Measurements from ENCODE around the gene VPS37C. TPM values are rescaled to one million over a fixed set of nuclear protein-coding genes. Genes with fewer than 3 reads are reported as not detected.

The VPS37C gene
- total RNA-seq, 2 donors from 2014 or later, result 12.9 to 28.8 TPM

DNA sequence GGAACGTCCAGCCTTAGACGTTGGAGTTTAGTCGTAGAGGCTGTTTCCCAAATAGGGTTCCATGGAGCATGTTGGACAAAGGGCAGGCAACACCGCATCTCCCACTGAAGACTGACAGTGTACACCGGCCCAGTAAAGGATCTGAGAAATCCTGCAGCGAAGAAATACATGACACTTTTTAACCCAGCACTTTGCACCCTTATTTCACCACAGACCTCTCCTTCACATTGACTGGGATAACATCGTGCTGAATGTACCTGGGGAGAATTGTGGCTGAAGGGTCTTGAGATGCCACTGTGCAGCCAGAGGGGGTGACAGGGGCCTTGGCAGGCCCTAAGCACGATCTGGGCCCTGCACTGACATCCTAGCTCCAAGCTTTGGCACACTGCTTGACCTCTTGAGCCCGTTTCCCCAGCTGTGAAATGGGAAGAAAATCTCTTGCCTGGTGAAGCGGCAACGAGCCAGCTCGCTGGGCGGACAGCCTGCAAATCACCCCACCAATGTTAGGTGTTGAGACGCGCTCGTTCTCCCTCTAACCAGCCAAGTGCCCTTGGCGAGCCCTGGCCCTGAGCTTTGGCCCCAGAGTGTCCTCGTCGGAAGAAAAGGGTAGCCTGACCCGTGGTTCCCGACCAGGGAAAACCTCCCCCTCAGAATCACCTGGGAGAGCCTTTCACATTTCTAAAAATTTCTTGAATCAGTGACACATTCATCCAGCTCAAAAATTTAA, 45.6 kb downstream of the VPS37C start:
- Histone ChIP-seq H3K4me3 (no peak overlapping the region), H3K27me3 (no peaks in the 10 kb centered on the region), H3K4me1 (peaks cover 0 to 4% of the 10 kb centered on the region in 2 donors), H3K9me3 (no peaks in the 10 kb centered on the region), H3K36me3 (no peaks in the 10 kb centered on the region), H3K27ac (no peak overlapping the region)
- DNase-seq (ENCODE audit: low spot score), result no peak
- TF ChIP-seq, protein P1, sequence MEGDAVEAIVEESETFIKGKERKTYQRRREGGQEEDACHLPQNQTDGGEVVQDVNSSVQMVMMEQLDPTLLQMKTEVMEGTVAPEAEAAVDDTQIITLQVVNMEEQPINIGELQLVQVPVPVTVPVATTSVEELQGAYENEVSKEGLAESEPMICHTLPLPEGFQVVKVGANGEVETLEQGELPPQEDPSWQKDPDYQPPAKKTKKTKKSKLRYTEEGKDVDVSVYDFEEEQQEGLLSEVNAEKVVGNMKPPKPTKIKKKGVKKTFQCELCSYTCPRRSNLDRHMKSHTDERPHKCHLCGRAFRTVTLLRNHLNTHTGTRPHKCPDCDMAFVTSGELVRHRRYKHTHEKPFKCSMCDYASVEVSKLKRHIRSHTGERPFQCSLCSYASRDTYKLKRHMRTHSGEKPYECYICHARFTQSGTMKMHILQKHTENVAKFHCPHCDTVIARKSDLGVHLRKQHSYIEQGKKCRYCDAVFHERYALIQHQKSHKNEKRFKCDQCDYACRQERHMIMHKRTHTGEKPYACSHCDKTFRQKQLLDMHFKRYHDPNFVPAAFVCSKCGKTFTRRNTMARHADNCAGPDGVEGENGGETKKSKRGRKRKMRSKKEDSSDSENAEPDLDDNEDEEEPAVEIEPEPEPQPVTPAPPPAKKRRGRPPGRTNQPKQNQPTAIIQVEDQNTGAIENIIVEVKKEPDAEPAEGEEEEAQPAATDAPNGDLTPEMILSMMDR (IDR thresholded peaks at IDR 0.05), result no peak

- TF ChIP-seq, protein P1 (IDR thresholded peaks at IDR 0.05), result no peak
- Histone ChIP-seq H3K9me3 (no peaks in the 10 kb centered on the region), H3K36me3 (no peaks in the 10 kb centered on the region), H3K27me3 (no peaks in the 10 kb centered on the region), H3K4me1 (no peaks in the 10 kb centered on the region), H3K27ac (no peak overlapping the region), H3K4me3 (no peak overlapping the region)
- no peak for DNase-seq (ENCODE audit: low spot score)
These were observed 46.3 kb downstream of the VPS37C start for GRCh38 chr11:61114913-61115312.

DNA sequence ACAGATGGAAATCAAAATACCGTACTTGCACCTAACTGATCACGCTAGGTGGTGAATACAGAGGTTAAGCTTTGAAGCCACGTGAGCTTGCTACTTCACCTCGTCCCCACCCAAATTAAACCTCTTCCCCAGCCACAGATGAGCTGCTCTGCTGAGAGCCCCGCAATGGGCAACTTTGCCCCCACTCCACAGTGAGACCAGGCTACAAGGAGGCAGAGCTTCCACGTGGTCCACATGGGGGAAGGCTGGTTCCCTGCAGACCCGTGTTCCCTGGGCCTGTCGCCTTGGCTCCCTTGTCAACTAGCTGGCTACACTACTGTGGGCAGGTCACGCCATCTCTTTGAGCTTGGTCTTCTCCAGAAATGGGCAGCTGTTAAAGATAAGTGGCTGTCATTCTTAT, 48.0 kb downstream of the VPS37C start:
- Histone ChIP-seq H3K9me3 (no peaks in the 10 kb centered on the region), H3K4me1 (no peaks in the 10 kb centered on the region), H3K27ac (no peak overlapping the region), H3K27me3 (no peaks in the 10 kb centered on the region), H3K36me3 (no peaks in the 10 kb centered on the region), H3K4me3 (no peak overlapping the region)
- no peak for DNase-seq (ENCODE audit: low spot score)
- TF ChIP-seq, protein P1 (IDR thresholded peaks at IDR 0.05), result no peak

DNA sequence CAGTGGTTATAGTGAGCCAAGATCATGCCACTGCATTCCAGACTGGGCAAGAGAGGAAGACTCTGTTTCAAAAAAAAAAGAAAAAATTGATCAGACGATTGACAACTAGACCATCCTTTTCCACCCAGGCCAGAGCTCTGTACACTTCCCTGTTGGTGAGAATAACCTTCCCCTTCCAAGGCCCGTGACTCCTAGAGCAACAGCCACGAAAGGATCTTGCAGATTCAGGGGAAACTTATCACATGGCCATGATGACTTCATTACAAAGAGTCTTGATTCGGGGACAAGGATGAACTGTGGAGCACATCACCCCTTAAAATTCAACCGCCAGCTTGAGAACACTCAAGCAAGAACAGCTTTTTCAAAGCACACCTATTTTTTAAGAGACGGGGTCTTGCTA, 48.7 kb downstream of the VPS37C start:
- no peak for DNase-seq (ENCODE audit: low spot score)
- TF ChIP-seq, protein P1 (IDR thresholded peaks at IDR 0.05), result no peak
- H3K27me3 ChIP-seq, result no peaks in the 10 kb centered on the region
- no peak overlapping the region for H3K27ac ChIP-seq
- no peak overlapping the region for H3K4me3 ChIP-seq
- H3K4me1 ChIP-seq, result no peaks in the 10 kb centered on the region
- no peaks in the 10 kb centered on the region for H3K9me3 ChIP-seq
- no peaks in the 10 kb centered on the region for H3K36me3 ChIP-seq

GRCh38 chr11:61111786-61112517, 49.3 kb downstream of the VPS37C start:
- Histone ChIP-seq H3K27me3 (no peaks in the 10 kb centered on the region), H3K9me3 (no peaks in the 10 kb centered on the region), H3K4me3 (no peak overlapping the region), H3K27ac (no peak overlapping the region), H3K4me1 (no peaks in the 10 kb centered on the region), H3K36me3 (no peaks in the 10 kb centered on the region)
- TF ChIP-seq, protein P1 (IDR thresholded peaks at IDR 0.05), result no peak
- DNase-seq (ENCODE audit: low spot score), result no peak

Measured in right atrium auricular region (tissue), 2 donors.